SK-N-SH treated with all-trans-retinoic acid at 6 μM for 48 hours (cell line): Measurements from ENCODE around the gene LRRC2.

Source experiments
- ATAC-seq: fragments of 200-7000 bp; cut with Tn5 transposase; 3 replicates; pipeline ENCODE4 v1.9.1; 2020; ENCODE audit warnings: mild to moderate bottlenecking, moderate library complexity
- ARNTL ChIP-seq: fragments of 450-650 bp; formaldehyde crosslinking; IDR thresholded peaks from 2 replicates; pipeline ENCODE4 v1.5.0; 2020; ENCODE audit warnings: low read depth, mild to moderate bottlenecking, moderate library complexity, borderline replicate concordance
- BACH2 ChIP-seq: fragments of 250-450 bp; sonication (Bioruptor Pico); IDR thresholded peaks from 2 replicates; pipeline ENCODE4 v1.9.0; 2021; ENCODE audit warnings: mild to moderate bottlenecking, borderline replicate concordance
- CREB5 ChIP-seq: fragments of 250-450 bp; sonication (Bioruptor Pico); IDR thresholded peaks from 2 replicates; pipeline ENCODE4 v1.5.1; 2020; ENCODE audit warnings: low read depth, mild to moderate bottlenecking, moderate library complexity
- CSDC2 ChIP-seq: fragments of 250-450 bp; sonication (Bioruptor Pico); IDR thresholded peaks from 2 replicates; pipeline ENCODE4 v1.5.0; 2020; ENCODE audit warnings: mild to moderate bottlenecking, moderate library complexity
- CSRNP3 ChIP-seq: fragments of 250-450 bp; sonication (Bioruptor Pico); IDR thresholded peaks from 2 replicates; pipeline ENCODE4 v1.5.1; 2021; ENCODE audit warnings: mild to moderate bottlenecking, moderate library complexity
- ESRRG ChIP-seq: fragments of 250-450 bp; sonication (Bioruptor Pico); IDR thresholded peaks from 2 replicates; pipeline ENCODE4 v1.6.1; 2021; ENCODE audit warnings: mild to moderate bottlenecking
- GLIS3 ChIP-seq: fragments of 250-450 bp; sonication (Bioruptor Pico); IDR thresholded peaks from 2 replicates; pipeline ENCODE4 v1.5.0; 2020; ENCODE audit warnings: mild to moderate bottlenecking, moderate library complexity
- ISL1 ChIP-seq: fragments of 250-450 bp; sonication (Bioruptor Pico); IDR thresholded peaks from 2 replicates; pipeline ENCODE4 v2.1.2; 2022; ENCODE audit warnings: mild to moderate bottlenecking, moderate library complexity
- OSR1 ChIP-seq: fragments of 250-450 bp; sonication (Bioruptor Pico); IDR thresholded peaks from 2 replicates; pipeline ENCODE4 v1.8.0; 2022; ENCODE audit warnings: moderate library complexity, mild to moderate bottlenecking, inconsistent platforms
- POU6F1 ChIP-seq: fragments of 250-450 bp; sonication (Bioruptor Pico); IDR thresholded peaks from 2 replicates; pipeline ENCODE4 v1.8.0; 2021; ENCODE audit warnings: low read depth, mild to moderate bottlenecking, moderate library complexity, borderline replicate concordance
- PPARA ChIP-seq: fragments of 250-450 bp; sonication (Bioruptor Pico); IDR thresholded peaks from 2 replicates; pipeline ENCODE4 v1.5.0; 2020; ENCODE audit warnings: mild to moderate bottlenecking, borderline replicate concordance
- RARB ChIP-seq: fragments of 250-450 bp; sonication (Bioruptor Pico); IDR thresholded peaks from 2 replicates; pipeline ENCODE4 v1.8.0; 2021; ENCODE audit warnings: mild to moderate bottlenecking, moderate library complexity
- SNAI2 ChIP-seq: fragments of 250-450 bp; sonication (Bioruptor Pico); IDR thresholded peaks from 2 replicates; pipeline ENCODE4 v1.5.0; 2020; ENCODE audit warnings: mild to moderate bottlenecking, moderate library complexity
- TOX ChIP-seq: fragments of 250-450 bp; sonication (Bioruptor Pico); IDR thresholded peaks from 2 replicates; pipeline ENCODE4 v1.8.0; 2021; ENCODE audit warnings: mild to moderate bottlenecking, moderate library complexity, borderline replicate concordance
- ZC3H10 ChIP-seq: fragments of 250-450 bp; sonication (Bioruptor Pico); IDR thresholded peaks from 2 replicates; pipeline ENCODE4 v1.5.1; 2021; ENCODE audit warnings: mild to moderate bottlenecking, moderate library complexity
- ZFP3 ChIP-seq: fragments of 250-450 bp; sonication (Bioruptor Pico); IDR thresholded peaks from 2 replicates; pipeline ENCODE4 v1.5.0; 2020; ENCODE audit warnings: mild to moderate bottlenecking, moderate library complexity
- ZNF565 ChIP-seq: fragments of 450-650 bp; formaldehyde crosslinking; conservative IDR thresholded peaks from 2 replicates; pipeline ENCODE4 v1.5.0; 2020; ENCODE audit warnings: low read depth, mild to moderate bottlenecking, moderate library complexity
- ZNF8 ChIP-seq: fragments of 450-650 bp; formaldehyde crosslinking; IDR thresholded peaks from 2 replicates; pipeline ENCODE4 v1.5.0; 2020; ENCODE audit warnings: mild to moderate bottlenecking, moderate library complexity
- TF ChIP-seq, protein P1 (sequence below): fragments of 250-450 bp; sonication (Bioruptor Pico); IDR thresholded peaks from 2 replicates; pipeline ENCODE4 v1.8.0; 2020; ENCODE audit warnings: mild to moderate bottlenecking, moderate library complexity, borderline replicate concordance

The LRRC2 gene

DNA sequence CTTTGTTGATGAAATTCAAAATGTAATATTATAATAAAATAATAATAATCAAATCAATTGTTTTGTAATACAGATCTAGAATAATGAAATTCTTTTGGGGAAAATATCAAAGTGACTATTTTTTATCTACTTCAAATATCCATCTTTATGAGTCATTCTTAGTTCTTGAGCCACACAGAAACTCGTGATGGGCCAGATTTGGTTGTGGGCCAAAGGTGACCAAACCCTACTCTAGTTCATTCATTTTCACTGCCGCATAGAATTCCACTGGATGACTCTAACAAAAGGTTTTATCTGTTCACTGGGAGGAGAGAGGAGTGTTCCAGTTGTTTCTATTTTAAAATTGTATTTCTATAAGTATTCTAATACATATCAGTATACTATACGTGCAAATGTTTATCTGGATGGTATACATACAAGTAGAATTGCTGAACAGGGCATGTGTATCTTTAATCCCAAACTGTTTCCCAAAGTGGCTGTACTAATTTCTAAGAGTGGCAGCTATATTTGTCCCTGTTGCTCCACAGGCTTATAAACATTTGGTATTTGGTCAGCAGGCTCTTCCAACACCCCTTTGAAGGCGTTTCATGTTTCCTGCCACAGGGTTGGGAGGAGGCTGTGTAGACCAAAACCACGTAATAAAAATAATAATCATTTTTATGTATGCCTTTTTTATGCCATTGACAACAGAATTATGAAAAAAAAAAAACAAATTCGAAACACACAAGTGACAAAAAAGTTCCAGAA is 75.6 kb downstream of the LRRC2 start:
- ATAC-seq = no peak
- TF ChIP-seq OSR1 (CRISPR knock-in tag) = no peak
- no peak for TF ChIP-seq GLIS3 (CRISPR knock-in tag)
- TF ChIP-seq ZNF565 (CRISPR knock-in tag) = no peak
- TF ChIP-seq CSRNP3 (CRISPR knock-in tag) = no peak
- TF ChIP-seq CREB5 (CRISPR knock-in tag) = no peak
- no peak for TF ChIP-seq PPARA (CRISPR knock-in tag)
- TF ChIP-seq BACH2 (CRISPR knock-in tag) = no peak
- no peak for TF ChIP-seq TOX
- TF ChIP-seq ZC3H10 = no peak
- no peak for TF ChIP-seq CSDC2
- TF ChIP-seq, protein P1, sequence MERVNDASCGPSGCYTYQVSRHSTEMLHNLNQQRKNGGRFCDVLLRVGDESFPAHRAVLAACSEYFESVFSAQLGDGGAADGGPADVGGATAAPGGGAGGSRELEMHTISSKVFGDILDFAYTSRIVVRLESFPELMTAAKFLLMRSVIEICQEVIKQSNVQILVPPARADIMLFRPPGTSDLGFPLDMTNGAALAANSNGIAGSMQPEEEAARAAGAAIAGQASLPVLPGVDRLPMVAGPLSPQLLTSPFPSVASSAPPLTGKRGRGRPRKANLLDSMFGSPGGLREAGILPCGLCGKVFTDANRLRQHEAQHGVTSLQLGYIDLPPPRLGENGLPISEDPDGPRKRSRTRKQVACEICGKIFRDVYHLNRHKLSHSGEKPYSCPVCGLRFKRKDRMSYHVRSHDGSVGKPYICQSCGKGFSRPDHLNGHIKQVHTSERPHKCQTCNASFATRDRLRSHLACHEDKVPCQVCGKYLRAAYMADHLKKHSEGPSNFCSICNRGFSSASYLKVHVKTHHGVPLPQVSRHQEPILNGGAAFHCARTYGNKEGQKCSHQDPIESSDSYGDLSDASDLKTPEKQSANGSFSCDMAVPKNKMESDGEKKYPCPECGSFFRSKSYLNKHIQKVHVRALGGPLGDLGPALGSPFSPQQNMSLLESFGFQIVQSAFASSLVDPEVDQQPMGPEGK (CRISPR knock-in tag) = no peak
- TF ChIP-seq SNAI2 (CRISPR knock-in tag) = no peak
- TF ChIP-seq, all 23 proteins: peak for 0

DNA sequence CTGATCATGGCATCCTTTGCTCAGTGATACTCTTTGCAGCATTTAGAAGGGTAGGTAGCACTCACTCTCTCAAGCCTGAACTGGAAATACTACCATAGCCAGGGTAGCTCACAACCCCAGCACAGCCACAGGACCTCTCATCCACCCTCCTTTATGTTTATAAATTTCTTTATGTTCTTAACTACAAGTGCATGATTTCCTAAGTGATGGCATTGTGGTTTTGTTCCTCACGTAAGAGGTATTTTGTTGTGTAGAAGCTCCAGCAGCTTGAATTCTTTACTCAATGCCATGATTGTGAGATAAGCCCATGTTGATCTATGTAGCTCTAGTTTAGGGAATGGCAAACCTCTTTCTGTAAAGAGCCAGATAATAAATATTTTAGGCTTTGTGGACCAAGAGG is 76.2 kb downstream of the LRRC2 start:
- TF ChIP-seq TOX (no peak), GLIS3 (CRISPR knock-in tag) (no peak), OSR1 (CRISPR knock-in tag) (no peak), SNAI2 (CRISPR knock-in tag) (no peak), PPARA (CRISPR knock-in tag) (no peak), ZC3H10 (no peak), ZNF8 (CRISPR knock-in tag) (no peak), ESRRG (CRISPR knock-in tag) (no peak), POU6F1 (CRISPR knock-in tag) (no peak), CSDC2 (no peak), CSRNP3 (CRISPR knock-in tag) (no peak), ISL1 (no peak), ARNTL (no peak), ZNF565 (CRISPR knock-in tag) (no peak), CREB5 (CRISPR knock-in tag) (no peak), BACH2 (CRISPR knock-in tag) (no peak), RARB (CRISPR knock-in tag) (no peak), ZFP3 (CRISPR knock-in tag) (no peak)
- TF ChIP-seq, protein P1 (CRISPR knock-in tag) = no peak
- no peak for ATAC-seq
